ENCODE data around the gene AKT1. TPM values are rescaled to one million over a fixed set of nuclear protein-coding genes. Genes with fewer than 3 reads are reported as not detected.

Gene AKT1
- total RNA-seq, 2 experiments from 2014 or later: 116 to 121 TPM

DNA sequence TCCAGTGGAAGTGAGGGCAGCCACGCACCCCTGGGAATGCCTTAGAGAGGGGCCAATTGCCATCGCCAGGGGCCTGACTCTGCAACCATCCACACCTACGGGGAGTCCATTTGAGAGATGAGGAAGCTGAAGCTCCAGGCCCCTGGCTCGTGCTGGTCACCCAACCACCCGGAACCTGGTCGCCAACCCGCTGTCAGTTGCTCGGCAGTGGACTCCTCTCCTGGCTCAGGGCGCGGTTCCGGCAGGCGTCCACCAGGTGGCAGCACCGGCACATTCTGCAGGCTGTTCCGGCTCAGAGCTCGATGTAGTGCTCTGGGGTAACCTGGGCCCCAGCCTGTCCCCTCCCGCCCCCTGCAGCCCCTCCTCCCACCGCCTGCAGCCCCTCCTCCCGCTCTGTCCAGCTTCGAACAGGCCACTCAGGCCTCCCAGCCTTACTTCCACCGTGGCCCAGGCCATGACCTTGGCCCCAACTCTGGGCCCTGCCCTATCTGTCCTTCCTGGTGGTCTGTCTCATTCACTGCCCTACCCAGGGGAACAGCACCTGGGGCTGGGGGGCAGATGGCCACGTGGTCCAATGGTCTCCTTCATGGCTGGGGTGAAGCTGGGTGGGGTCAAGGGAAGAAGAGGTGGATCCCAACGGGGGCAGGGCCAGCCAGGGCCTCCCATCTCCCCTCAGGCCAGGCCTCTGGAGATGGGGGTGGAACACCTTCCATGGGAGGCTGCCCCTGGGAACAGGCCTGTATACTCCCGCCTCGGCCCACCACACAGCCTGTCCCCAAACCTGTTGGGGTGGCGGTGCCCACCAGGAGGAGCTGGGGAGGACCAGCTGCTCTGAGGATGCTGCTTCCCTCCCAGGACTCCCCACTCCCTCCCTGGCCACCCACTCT lies 26.9 kb downstream of the AKT1 start:
- ChIA-PET POLR2A (interaction anchor here (0.8 to 1.3 kb wide), 5 partner anchors 10 to 49 kb away, joined by 3 to 6 read pairs (median 3); partner anchors contain the start of gene SIVA1), CTCF (interaction anchor here (0.6 to 5.6 kb wide), 22 partner anchors 9 to 777 kb away, joined by 3 to 79 read pairs (median 5); partner anchors contain the start of genes SIVA1 and ZBTB42)
- H3K36me3 Mint-ChIP-seq (ENCODE audit: low read depth): peaks cover 31% of the 10 kb centered on the region
- no peaks in the 10 kb centered on the region for H3K27me3 Mint-ChIP-seq
- intact Hi-C loops (cut with micrococcal nuclease): no loop called here
- peak; percentile 96 for ATAC-seq
- H3K9me3 Mint-ChIP-seq: peaks cover 4% of the 10 kb centered on the region
- H3K4me1 Mint-ChIP-seq (ENCODE audit: low read depth): peaks cover 10% of the 10 kb centered on the region
- TF ChIP-seq, protein P1, sequence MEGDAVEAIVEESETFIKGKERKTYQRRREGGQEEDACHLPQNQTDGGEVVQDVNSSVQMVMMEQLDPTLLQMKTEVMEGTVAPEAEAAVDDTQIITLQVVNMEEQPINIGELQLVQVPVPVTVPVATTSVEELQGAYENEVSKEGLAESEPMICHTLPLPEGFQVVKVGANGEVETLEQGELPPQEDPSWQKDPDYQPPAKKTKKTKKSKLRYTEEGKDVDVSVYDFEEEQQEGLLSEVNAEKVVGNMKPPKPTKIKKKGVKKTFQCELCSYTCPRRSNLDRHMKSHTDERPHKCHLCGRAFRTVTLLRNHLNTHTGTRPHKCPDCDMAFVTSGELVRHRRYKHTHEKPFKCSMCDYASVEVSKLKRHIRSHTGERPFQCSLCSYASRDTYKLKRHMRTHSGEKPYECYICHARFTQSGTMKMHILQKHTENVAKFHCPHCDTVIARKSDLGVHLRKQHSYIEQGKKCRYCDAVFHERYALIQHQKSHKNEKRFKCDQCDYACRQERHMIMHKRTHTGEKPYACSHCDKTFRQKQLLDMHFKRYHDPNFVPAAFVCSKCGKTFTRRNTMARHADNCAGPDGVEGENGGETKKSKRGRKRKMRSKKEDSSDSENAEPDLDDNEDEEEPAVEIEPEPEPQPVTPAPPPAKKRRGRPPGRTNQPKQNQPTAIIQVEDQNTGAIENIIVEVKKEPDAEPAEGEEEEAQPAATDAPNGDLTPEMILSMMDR (IDR thresholded peaks at IDR 0.05): peak; percentile 95
- no peak overlapping the region for H3K4me3 Mint-ChIP-seq
- peak; percentile 95 for DNase-seq
- peak overlapping the region; percentile 52 for H3K27ac Mint-ChIP-seq

DNA sequence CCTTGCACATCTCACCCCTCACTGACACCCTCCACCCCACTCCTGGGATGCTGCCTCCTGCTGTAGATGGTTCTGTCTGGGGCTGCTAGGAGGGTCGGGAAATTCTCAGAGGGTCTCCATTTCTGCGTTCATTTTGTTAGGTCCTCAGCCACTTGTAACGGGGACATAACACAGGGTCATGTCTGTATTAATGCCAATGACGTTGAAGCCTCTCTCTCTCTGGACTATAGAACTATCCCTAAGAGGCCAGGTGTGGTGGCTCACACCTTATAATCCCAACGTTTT lies 28.0 kb downstream of the AKT1 start:
- intact Hi-C loops (cut with micrococcal nuclease): no loop called here
- Mint-ChIP-seq H3K9me3 (peaks cover 4% of the 10 kb centered on the region), H3K4me3 (no peak overlapping the region), H3K36me3 (ENCODE audit: low read depth) (peaks cover 26% of the 10 kb centered on the region), H3K4me1 (ENCODE audit: low read depth) (peaks cover 10% of the 10 kb centered on the region), H3K27me3 (no peaks in the 10 kb centered on the region), H3K27ac (no peak overlapping the region)
- DNase-seq: no peak
- ATAC-seq: no peak
- CTCF ChIA-PET: interaction anchor here (1.3 to 5.6 kb wide), 6 partner anchors 15 to 104 kb away, joined by 3 to 79 read pairs (median 13); partner anchors contain the start of gene SIVA1
- TF ChIP-seq, protein P1 (IDR thresholded peaks at IDR 0.05): no peak
- POLR2A ChIA-PET: interaction anchor here (1.0 kb wide), 1 partner anchor 50 kb away, joined by 4 read pairs; no protein-coding TSS in a partner anchor

DNA sequence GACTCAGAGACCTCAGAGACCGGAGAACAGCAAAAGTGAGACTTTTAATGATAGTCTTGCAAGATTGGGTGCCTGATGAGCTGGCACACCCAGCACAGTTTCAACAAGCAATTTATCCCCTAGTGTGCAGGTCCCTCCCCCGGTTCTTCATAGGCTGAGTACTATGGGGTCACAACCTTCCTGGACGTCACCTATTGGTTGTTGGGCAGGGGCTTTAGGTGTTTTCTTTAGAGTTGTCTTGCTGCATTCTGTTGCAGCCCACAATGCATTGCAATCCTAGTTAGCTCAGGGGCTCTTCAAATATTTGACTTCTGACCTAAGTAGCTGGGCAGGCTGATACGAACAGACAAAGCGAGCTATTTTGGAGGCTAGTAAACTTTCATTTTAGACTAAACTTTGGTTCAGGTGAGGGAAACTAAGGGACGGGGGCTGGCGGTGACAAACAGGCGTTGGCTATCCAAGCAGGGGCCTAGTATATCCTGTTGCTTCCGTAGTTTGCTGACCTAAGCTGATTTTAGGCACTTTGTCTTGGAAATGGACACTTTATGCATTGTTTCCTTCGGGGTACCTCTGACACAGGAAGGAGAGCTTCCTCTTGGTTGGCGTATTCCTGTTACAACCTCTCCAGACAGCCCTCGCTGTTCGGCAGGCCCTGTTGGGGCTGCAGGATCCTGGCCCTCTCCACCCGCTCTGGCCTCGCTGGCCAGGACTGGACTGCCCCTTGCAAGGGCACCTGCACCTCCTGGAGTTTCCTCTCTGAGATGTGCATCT lies 28.5 kb downstream of the AKT1 start:
- H3K4me1 Mint-ChIP-seq (ENCODE audit: low read depth): peaks cover 10% of the 10 kb centered on the region
- CTCF ChIA-PET: interaction anchor here (0.7 to 5.4 kb wide), 4 partner anchors 15 to 104 kb away, joined by 3 to 28 read pairs (median 4); partner anchors contain the start of gene SIVA1
- intact Hi-C loops (cut with micrococcal nuclease): no loop called here
- TF ChIP-seq, protein P1 (IDR thresholded peaks at IDR 0.05): no peak
- no peak overlapping the region for H3K27ac Mint-ChIP-seq
- H3K4me3 Mint-ChIP-seq: no peak overlapping the region
- DNase-seq (no peak), ATAC-seq (no peak)
- no peaks in the 10 kb centered on the region for H3K27me3 Mint-ChIP-seq
- POLR2A ChIA-PET: interaction anchor here (1.1 kb wide), 2 partner anchors 10 to 13 kb away, joined by 3 to 4 read pairs; no protein-coding TSS in a partner anchor
- H3K9me3 Mint-ChIP-seq: peaks cover 4% of the 10 kb centered on the region
- H3K36me3 Mint-ChIP-seq (ENCODE audit: low read depth): peaks cover 25% of the 10 kb centered on the region

DNA sequence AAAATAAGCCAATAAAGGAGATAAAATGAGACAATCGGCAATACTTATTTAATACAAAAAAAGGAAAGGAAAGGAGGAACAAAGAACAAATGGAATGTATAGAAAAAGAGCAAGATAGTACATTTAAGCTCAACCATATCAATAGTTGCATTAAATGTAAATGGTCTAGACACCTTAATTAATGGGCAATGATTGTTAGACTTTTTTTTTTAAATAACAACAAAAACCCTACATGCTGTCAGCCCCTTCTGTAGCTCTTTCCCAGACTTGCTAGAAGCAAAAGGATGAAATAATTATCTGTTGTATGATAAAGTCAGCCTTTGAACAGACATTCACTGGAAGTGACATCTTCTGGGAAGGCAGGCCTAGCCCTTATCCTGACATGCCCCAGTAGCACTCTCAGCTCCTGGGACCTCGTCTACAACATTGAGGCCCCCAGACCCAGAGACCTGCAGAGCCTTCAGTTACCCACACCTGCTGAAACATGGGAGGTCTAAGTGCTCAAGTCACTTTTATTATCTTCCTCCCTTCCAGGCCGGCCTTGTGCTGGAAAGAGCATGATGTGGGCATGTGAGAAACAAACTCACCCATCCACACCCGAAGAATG lies 29.2 kb downstream of the AKT1 start:
- ATAC-seq (no peak), DNase-seq (no peak)
- H3K4me1 Mint-ChIP-seq (ENCODE audit: low read depth): peaks cover 10% of the 10 kb centered on the region
- CTCF ChIA-PET: interaction anchor here (0.7 to 5.4 kb wide), 5 partner anchors 11 to 105 kb away, joined by 3 to 28 read pairs (median 5); partner anchors contain the start of gene SIVA1
- H3K4me3 Mint-ChIP-seq: no peak overlapping the region
- peaks cover 4% of the 10 kb centered on the region for H3K9me3 Mint-ChIP-seq
- TF ChIP-seq, protein P1 (IDR thresholded peaks at IDR 0.05): no peak
- POLR2A ChIA-PET: interaction anchor here (1.1 to 1.2 kb wide), 3 partner anchors 10 to 16 kb away, joined by 3 to 4 read pairs (median 3); no protein-coding TSS in a partner anchor
- H3K27me3 Mint-ChIP-seq: no peaks in the 10 kb centered on the region
- intact Hi-C loops (cut with micrococcal nuclease): no loop called here
- peaks cover 23% of the 10 kb centered on the region for H3K36me3 Mint-ChIP-seq (ENCODE audit: low read depth)
- H3K27ac Mint-ChIP-seq: no peak overlapping the region
